Measurements from ENCODE around the gene TIGD3.

DNA sequence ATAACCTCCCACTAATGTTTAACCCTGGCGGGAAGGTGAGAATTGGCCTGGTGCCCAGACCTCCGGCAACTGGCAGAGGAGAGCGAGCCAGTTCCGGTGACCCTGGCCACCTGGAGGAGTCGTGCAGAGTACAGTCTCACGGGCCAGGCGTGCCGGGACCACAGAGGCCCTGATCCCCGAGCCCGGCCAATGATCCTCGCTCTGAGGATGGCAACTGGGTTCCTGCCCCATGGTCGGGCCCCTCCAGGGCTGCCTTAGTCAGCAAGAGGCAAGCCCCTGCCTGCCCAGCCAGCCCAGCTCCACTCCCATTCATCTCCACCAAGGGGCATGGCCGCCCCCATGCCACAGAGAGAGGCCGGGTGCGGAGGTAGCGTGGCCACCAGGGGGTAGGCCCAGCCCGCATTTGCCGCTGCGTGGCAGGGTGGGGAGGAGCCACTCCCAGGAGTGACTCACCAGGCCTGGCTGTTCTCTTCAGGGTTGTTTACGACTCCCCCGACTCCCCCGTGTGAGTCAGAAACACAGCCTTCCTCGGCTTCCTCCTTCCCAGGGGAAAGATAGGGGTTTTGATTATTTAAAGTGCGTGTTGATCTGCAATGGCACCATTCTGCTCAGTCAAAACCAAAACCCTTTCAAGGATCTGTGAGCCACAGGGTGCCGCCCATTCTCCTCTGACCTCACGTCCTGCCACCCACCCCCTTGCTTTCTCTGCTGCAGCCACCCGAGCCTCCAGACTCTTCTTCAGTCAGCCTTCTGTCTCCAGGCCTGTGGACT lies 27.7 kb downstream of the TIGD3 start, which contains the start of gene SLC25A45:
- TF ChIP-seq, protein P1, sequence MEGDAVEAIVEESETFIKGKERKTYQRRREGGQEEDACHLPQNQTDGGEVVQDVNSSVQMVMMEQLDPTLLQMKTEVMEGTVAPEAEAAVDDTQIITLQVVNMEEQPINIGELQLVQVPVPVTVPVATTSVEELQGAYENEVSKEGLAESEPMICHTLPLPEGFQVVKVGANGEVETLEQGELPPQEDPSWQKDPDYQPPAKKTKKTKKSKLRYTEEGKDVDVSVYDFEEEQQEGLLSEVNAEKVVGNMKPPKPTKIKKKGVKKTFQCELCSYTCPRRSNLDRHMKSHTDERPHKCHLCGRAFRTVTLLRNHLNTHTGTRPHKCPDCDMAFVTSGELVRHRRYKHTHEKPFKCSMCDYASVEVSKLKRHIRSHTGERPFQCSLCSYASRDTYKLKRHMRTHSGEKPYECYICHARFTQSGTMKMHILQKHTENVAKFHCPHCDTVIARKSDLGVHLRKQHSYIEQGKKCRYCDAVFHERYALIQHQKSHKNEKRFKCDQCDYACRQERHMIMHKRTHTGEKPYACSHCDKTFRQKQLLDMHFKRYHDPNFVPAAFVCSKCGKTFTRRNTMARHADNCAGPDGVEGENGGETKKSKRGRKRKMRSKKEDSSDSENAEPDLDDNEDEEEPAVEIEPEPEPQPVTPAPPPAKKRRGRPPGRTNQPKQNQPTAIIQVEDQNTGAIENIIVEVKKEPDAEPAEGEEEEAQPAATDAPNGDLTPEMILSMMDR (IDR thresholded peaks at IDR 0.05; ENCODE audit: low read depth, low read length), result peak; percentile 59
- no peak for TF ChIP-seq POLR2A (IDR thresholded peaks at IDR 0.05; ENCODE audit: extremely low read depth, insufficient read length)
- TF ChIP-seq, protein P2, sequence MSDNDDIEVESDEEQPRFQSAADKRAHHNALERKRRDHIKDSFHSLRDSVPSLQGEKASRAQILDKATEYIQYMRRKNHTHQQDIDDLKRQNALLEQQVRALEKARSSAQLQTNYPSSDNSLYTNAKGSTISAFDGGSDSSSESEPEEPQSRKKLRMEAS (IDR thresholded peaks at IDR 0.05; ENCODE audit: low read depth, low read length), result peak; percentile 74
- TF ChIP-seq MYC (IDR thresholded peaks at IDR 0.05; ENCODE audit: low read depth, low read length), result peak; percentile 84
